Mesenchymal stem cell (in vitro differentiated cells and primary cell): ENCODE data around the gene LDLRAP1. TPM values are rescaled to one million over a fixed set of nuclear protein-coding genes. Genes with fewer than 3 reads are reported as not detected.

Source experiments
- DNase-seq: peaks from one replicate; pipeline ENCODE4 v3.0.0-alpha.2; 2013
- H2AFZ ChIP-seq: one replicate; pipeline ENCODE4 v1.6.1; 2013; ENCODE audit warnings: low read depth, mild to moderate bottlenecking, control low read depth, inconsistent platforms, low read length, moderate library complexity
- H2AK5ac ChIP-seq: 2 replicates; pipeline ENCODE4 v1.6.1; 2013; ENCODE audit warnings: low read length, moderate library complexity, mild to moderate bottlenecking, inconsistent platforms; ENCODE audit not compliant: severe bottlenecking
- H2BK120ac ChIP-seq: one replicate; pipeline ENCODE4 v1.6.1; 2013; ENCODE audit warnings: low read depth, mild to moderate bottlenecking, inconsistent platforms, low read length, moderate library complexity
- H2BK12ac ChIP-seq, 2 experiments: one replicate each; pipeline ENCODE4 v1.6.1; 2013; ENCODE audit warnings: inconsistent platforms in 2 of 2, low read length in 2 of 2, mild to moderate bottlenecking in 2 of 2, moderate library complexity in 2 of 2, control low read depth in 1 of 2
- H2BK15ac ChIP-seq: one replicate; pipeline ENCODE4 v1.6.1; 2013; ENCODE audit warnings: mild to moderate bottlenecking, low read depth, inconsistent platforms; ENCODE audit not compliant: poor library complexity, severe bottlenecking
- H2BK5ac ChIP-seq: 2 replicates; pipeline ENCODE4 v1.6.1; 2013; ENCODE audit warnings: low read depth, mild to moderate bottlenecking, low read length, control low read depth, inconsistent platforms; ENCODE audit not compliant: poor library complexity, severe bottlenecking
- H3K14ac ChIP-seq, 2 experiments: one replicate each; pipeline ENCODE4 v1.6.1; 2013; ENCODE audit warnings: inconsistent platforms in 2 of 2, low read length in 2 of 2, control low read depth in 1 of 2, mild to moderate bottlenecking in 1 of 2, moderate library complexity in 1 of 2
- H3K18ac ChIP-seq, 2 experiments: one replicate each; pipeline ENCODE4 v1.6.1; 2013; ENCODE audit warnings: inconsistent platforms in 2 of 2, low read length in 2 of 2, control low read depth in 1 of 2, low read depth in 1 of 2, mild to moderate bottlenecking in 1 of 2
- H3K23ac ChIP-seq, 2 experiments: one replicate each; pipeline ENCODE4 v1.6.1; 2013; ENCODE audit warnings: inconsistent platforms in 2 of 2, low read length in 2 of 2, mild to moderate bottlenecking in 2 of 2, moderate library complexity in 2 of 2, control low read depth in 1 of 2
- H3K27ac ChIP-seq: 2 replicates; pipeline ENCODE4 v1.5.1; 2013; ENCODE audit warnings: mild to moderate bottlenecking, moderate library complexity, low read length, control low read depth, inconsistent platforms; ENCODE audit not compliant: poor library complexity, severe bottlenecking
- H3K27me3 ChIP-seq, 2 experiments: 2 replicates each; pipeline versions ENCODE4 v1.6.1 to v1.7.0; 2013; ENCODE audit warnings: low read length in 2 of 2, mild to moderate bottlenecking in 2 of 2, moderate library complexity in 2 of 2, control low read depth in 1 of 2, inconsistent platforms in 1 of 2; ENCODE audit not compliant: control insufficient read depth in 1 of 2, insufficient read depth in 1 of 2
- H3K36me3 ChIP-seq, 2 experiments: 2 replicates each; pipeline versions ENCODE4 v1.6.1 to v1.7.0; 2013; ENCODE audit warnings: low read length in 2 of 2, control low read depth in 1 of 2, inconsistent platforms in 1 of 2, low read depth in 1 of 2, mild to moderate bottlenecking in 1 of 2; ENCODE audit not compliant: insufficient read depth in 2 of 2, control insufficient read depth in 1 of 2
- H3K4ac ChIP-seq, 2 experiments: one replicate each; pipeline ENCODE4 v1.6.1; 2013; ENCODE audit warnings: inconsistent platforms in 2 of 2, low read length in 2 of 2, mild to moderate bottlenecking in 2 of 2, moderate library complexity in 2 of 2, control low read depth in 1 of 2, low read depth in 1 of 2
- H3K4me1 ChIP-seq: 2 replicates; pipeline ENCODE4 v1.6.1; 2013; ENCODE audit warnings: low read depth, low read length, control low read depth; ENCODE audit not compliant: control insufficient read depth, insufficient read depth
- H3K4me2 ChIP-seq: 2 replicates; pipeline ENCODE4 v1.6.1; 2013; ENCODE audit warnings: low read length, mild to moderate bottlenecking, inconsistent platforms; ENCODE audit not compliant: poor library complexity, severe bottlenecking
- H3K4me3 ChIP-seq, 2 experiments: 2 replicates each; pipeline versions ENCODE4 v1.5.1 to v1.7.0; 2013; ENCODE audit warnings: low read length in 2 of 2, mild to moderate bottlenecking in 2 of 2, control low read depth in 1 of 2, low read depth in 1 of 2; ENCODE audit not compliant: insufficient read depth in 1 of 2
- H3K79me1 ChIP-seq: replicated peaks from 2 replicates; pipeline ENCODE4 v1.6.1; 2013; ENCODE audit warnings: mild to moderate bottlenecking, control low read depth, low read length, inconsistent platforms; ENCODE audit not compliant: poor library complexity, severe bottlenecking
- H3K9ac ChIP-seq: 2 replicates; pipeline ENCODE4 v1.7.0; 2013; ENCODE audit warnings: mild to moderate bottlenecking, low read length, moderate library complexity
- H3K9me3 ChIP-seq: 2 replicates; pipeline ENCODE4 v1.7.0; 2013; ENCODE audit warnings: mild to moderate bottlenecking, low read length; ENCODE audit not compliant: control insufficient read depth
- H4K8ac ChIP-seq: one replicate; pipeline ENCODE4 v1.6.1; 2013; ENCODE audit warnings: inconsistent platforms, mild to moderate bottlenecking, low read length, moderate library complexity
- H4K91ac ChIP-seq: one replicate; pipeline ENCODE4 v1.6.1; 2013; ENCODE audit warnings: mild to moderate bottlenecking, low read length, inconsistent platforms
- WGBS: methylation state at CpG from one replicate; pipeline ENCODE4 v1.1.7; 2013; ENCODE audit warnings: mixed read lengths; 5-methylcytosine and 5-hydroxymethylcytosine counted together
- polyA plus RNA-seq, 2 experiments: library from polyadenylated mRNA; stranded (reverse); fragments of 200-250 nt; gene quantifications; one replicate each; pipeline ENCODE4 v1.2.3, GENCODE V29; 2013

Gene LDLRAP1, protein sequence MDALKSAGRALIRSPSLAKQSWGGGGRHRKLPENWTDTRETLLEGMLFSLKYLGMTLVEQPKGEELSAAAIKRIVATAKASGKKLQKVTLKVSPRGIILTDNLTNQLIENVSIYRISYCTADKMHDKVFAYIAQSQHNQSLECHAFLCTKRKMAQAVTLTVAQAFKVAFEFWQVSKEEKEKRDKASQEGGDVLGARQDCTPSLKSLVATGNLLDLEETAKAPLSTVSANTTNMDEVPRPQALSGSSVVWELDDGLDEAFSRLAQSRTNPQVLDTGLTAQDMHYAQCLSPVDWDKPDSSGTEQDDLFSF
- polyA plus RNA-seq (2013, experiment 1 of 2): 11.6 TPM
- 12.2 TPM for polyA plus RNA-seq (2013, experiment 2 of 2)

DNA sequence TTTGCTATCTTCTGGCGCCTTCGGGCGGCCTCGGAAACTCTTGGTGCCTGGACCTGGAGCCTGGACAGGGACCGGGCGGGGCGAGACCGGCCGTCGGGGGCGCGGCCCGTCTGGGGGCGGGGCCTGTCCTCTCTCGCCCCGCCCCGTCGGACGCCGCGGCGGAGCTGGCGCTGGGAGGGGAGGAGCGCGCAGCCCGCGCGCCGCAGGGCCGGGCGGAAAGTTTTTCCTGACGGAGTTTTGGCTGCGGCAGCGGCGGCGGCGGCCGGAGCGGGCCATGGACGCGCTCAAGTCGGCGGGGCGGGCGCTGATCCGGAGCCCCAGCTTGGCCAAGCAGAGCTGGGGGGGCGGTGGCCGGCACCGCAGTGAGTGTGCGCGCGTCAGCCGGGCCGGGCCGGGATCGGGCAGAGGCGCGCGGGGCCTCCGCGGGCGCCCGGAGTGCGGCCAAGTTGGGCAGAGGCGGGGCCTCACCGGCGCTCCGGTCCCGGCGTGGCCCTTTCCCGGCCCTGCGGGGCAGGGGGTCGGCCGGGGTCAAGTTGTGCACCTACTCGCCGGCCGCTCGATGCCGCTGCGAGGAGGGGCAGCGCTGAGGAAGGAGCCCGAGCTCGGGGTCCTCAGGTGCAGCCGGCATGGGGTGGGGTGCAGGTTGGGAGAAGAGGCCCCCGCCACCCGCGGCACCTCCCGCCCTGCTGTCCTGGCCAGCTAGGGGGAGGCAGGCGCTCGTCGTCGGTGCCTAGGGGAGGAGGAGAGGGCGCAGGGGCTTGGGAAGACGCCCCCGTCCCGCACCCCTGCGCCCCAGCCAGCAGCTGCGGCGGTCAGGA, at the start of gene LDLRAP1:
LDLRAP1 (plus strand) TSS at position 182 of the 818 bp plus-strand sequence; CDS start at position 275, 93 bp downstream.
- H3K79me1 ChIP-seq: peaks cover 31% of the 10 kb centered on the region
- peaks cover 19% of the 10 kb centered on the region for H3K4me1 ChIP-seq
- peak within 1 kb of the TSS; percentile 72 for H4K91ac ChIP-seq
- peak within 1 kb of the TSS; percentile 84 for H3K9ac ChIP-seq
- peak within 1 kb of the TSS in 1 of 2 experiments; percentile 73 for H3K23ac ChIP-seq
- H3K18ac ChIP-seq: peak within 1 kb of the TSS; percentile 77 to 86
- H3K27ac ChIP-seq: no peak within 1 kb of the TSS
- peak within 1 kb of the TSS; percentile 96 for H2BK15ac ChIP-seq
- H3K9me3 ChIP-seq: no peaks in the 10 kb centered on the region
- peak within 1 kb of the TSS; percentile 11 for H2BK120ac ChIP-seq
- peaks cover 0 to 3% of the 10 kb centered on the region in 2 experiments for H3K27me3 ChIP-seq
- H4K8ac ChIP-seq: peak within 1 kb of the TSS; percentile 87
- 2% methylated on average over 63 of the region's 99 CpGs for WGBS
- H3K36me3 ChIP-seq: no peaks in the 10 kb centered on the region
- DNase-seq: peak; percentile 74
- H2BK12ac ChIP-seq: peak within 1 kb of the TSS in 1 of 2 experiments; percentile 63
- H3K4me2 ChIP-seq: peak within 1 kb of the TSS; percentile 97
- H2BK5ac ChIP-seq: no peak within 1 kb of the TSS
- peak within 1 kb of the TSS; percentile 37 to 46 for H3K4ac ChIP-seq
- peak within 1 kb of the TSS; percentile 26 to 87 for H3K14ac ChIP-seq
- peak within 1 kb of the TSS; percentile 91 for H2AFZ ChIP-seq
- H2AK5ac ChIP-seq: no peak within 1 kb of the TSS
- H3K4me3 ChIP-seq: peak within 1 kb of the TSS; percentile 81 to 85

DNA sequence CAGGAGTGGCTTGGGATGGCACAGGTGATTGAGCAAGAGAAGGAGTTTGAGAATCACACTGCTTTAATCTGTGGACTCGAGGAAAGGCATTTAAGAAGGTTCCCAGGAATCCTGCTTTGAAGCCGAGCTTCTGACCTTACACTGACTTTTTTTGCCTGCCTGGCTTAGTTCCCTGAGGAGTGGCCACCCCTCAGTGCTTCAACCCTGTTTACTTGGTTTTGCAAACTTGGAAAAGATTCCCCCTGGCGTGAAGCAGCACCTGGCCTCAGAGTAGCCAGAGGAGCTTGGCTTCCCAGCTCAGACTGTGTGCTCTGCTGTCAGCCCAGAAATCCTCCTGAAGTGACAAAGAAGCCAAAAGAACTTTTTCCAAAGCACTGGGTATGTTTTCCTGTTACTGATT, 48.5 kb upstream of the LDLRAP1 start:
- Histone ChIP-seq H3K9ac (no peak overlapping the region), H3K79me1 (peaks cover 15% of the 10 kb centered on the region), H2BK5ac (no peak overlapping the region), H3K4me1 (no peaks in the 10 kb centered on the region), H3K18ac (no peak overlapping the region), H3K4me2 (no peak overlapping the region), H2AFZ (no peak overlapping the region), H2AK5ac (no peak overlapping the region), H3K4ac (no peak overlapping the region), H2BK120ac (no peak overlapping the region), H4K8ac (no peak overlapping the region), H3K36me3 (peaks cover 37 to 72% of the 10 kb centered on the region in 2 experiments), H3K27ac (no peak overlapping the region), H3K27me3 (no peaks in the 10 kb centered on the region), H3K4me3 (no peak overlapping the region), H3K9me3 (no peaks in the 10 kb centered on the region), H3K14ac (no peak overlapping the region), H3K23ac (no peak overlapping the region), H4K91ac (no peak overlapping the region), H2BK15ac (no peak overlapping the region), H2BK12ac (no peak overlapping the region)
- DNase-seq: no peak
- WGBS: 96% methylated on average over 3 of the region's 3 CpGs

DNA sequence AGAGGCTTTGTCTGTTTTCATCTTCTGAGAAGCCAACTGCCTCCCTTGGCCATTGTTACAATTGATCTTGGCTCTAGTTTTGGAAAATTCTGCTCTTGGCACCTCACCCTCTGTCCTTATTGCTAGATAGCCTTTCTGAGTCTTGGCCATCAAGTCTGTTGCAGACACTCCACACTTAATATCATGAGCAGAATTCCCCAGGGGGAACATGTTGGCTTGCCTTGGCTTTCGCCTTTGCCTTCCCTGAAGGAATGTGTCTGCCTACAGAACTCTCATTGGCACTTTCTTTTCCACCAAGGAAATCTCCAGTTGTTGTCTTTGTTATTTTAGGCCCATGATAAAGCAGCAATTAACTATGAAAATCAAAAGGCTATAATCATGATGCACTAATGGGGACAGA, 42.7 kb upstream of the LDLRAP1 start:
- no peak for DNase-seq
- Histone ChIP-seq H2AK5ac (no peak overlapping the region), H3K9ac (no peak overlapping the region), H3K23ac (no peak overlapping the region), H2BK5ac (no peak overlapping the region), H2BK12ac (no peak overlapping the region), H3K27ac (no peak overlapping the region), H3K4ac (no peak overlapping the region), H3K36me3 (peaks cover 26 to 30% of the 10 kb centered on the region in 2 experiments), H3K79me1 (peaks cover 4% of the 10 kb centered on the region), H3K14ac (no peak overlapping the region), H3K4me2 (no peak overlapping the region), H4K91ac (no peak overlapping the region), H3K4me1 (peaks cover 10% of the 10 kb centered on the region), H3K4me3 (no peak overlapping the region), H2BK15ac (no peak overlapping the region), H4K8ac (no peak overlapping the region), H3K9me3 (no peaks in the 10 kb centered on the region), H2BK120ac (no peak overlapping the region), H3K27me3 (no peaks in the 10 kb centered on the region), H3K18ac (no peak overlapping the region), H2AFZ (no peak overlapping the region)
- WGBS: 94% methylated on average over 1 of the region's 1 CpG
